HG02970 (cell line): ENCODE measurements around the gene VWF.

ENCODE experiments used
- ATAC-seq: cut with Tn5 transposase; IDR thresholded peaks from one replicate; pipeline ENCODE4 v1.9.1; 2021; ENCODE audit warnings: mild to moderate bottlenecking, moderate library complexity, moderate number of reproducible peaks; ENCODE audit not compliant: unreplicated experiment, low FRiP score

Gene VWF

GRCh38 chr12:5900533-5901205, 223.8 kb downstream of the VWF start:
- ATAC-seq, result no peak

GRCh38 chr12:5900076-5900475, 224.4 kb downstream of the VWF start:
- ATAC-seq, result no peak

- ATAC-seq, result no peak
These were observed 224.8 kb downstream of the VWF start for GRCh38 chr12:5899675-5900074.

- no peak for ATAC-seq
These were observed 225.6 kb downstream of the VWF start for GRCh38 chr12:5898874-5899273.
